DOHH2 (cell line): ENCODE results near the gene TYRO3.

Source experiments
- EZH2phosphoT487 ChIP-seq: fragments of 200-600 bp; sonication (generic); IDR thresholded peaks from 2 replicates; pipeline ENCODE4 v1.6.1; 2017; ENCODE audit warnings: borderline replicate concordance, mild to moderate bottlenecking, antibody characterized with exemption, low read length, moderate library complexity, mixed read lengths
- TF ChIP-seq, protein P1 (sequence below): fragments of 200-600 bp; sonication (generic); IDR thresholded peaks from one replicate; pipeline ENCODE4 v1.5.1; 2014; ENCODE audit warnings: antibody characterized with exemption, mild to moderate bottlenecking, low read depth, low read length; ENCODE audit not compliant: poor library complexity, severe bottlenecking

DNA sequence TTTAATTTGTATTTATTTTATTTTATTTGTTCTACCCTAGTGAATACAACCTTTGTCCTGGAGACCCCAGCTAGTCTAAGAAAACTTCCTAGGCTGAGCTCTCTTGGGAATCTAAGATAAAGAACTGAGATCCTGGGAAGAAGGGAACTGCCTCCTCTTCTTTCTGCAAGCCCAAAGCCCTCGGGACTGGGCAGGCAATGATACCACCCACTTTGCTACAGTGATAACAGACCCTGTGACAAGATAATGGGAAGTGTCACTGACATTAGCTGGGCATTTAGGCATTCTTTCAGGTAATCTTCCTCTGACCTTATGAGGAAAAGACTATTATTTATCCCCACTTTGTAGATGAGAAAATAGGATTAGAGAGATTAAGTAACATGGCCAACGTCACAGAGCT, 15.1 kb downstream of the TYRO3 start:
- TF ChIP-seq, protein P1, sequence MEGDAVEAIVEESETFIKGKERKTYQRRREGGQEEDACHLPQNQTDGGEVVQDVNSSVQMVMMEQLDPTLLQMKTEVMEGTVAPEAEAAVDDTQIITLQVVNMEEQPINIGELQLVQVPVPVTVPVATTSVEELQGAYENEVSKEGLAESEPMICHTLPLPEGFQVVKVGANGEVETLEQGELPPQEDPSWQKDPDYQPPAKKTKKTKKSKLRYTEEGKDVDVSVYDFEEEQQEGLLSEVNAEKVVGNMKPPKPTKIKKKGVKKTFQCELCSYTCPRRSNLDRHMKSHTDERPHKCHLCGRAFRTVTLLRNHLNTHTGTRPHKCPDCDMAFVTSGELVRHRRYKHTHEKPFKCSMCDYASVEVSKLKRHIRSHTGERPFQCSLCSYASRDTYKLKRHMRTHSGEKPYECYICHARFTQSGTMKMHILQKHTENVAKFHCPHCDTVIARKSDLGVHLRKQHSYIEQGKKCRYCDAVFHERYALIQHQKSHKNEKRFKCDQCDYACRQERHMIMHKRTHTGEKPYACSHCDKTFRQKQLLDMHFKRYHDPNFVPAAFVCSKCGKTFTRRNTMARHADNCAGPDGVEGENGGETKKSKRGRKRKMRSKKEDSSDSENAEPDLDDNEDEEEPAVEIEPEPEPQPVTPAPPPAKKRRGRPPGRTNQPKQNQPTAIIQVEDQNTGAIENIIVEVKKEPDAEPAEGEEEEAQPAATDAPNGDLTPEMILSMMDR: no peak
- no peak for TF ChIP-seq EZH2phosphoT487
